ENCODE results near the gene OSMR.

Gene OSMR

GRCh38 chr5:38845526-38846378, at the start of gene OSMR:
Gene OSMR (plus strand): TSS chr5:38846012. CDS start chr5:38869045, 23,033 bp downstream.
- in situ Hi-C loops (cut with MboI; ENCODE audit: low pct_unique_long_range_greater_than_20kb, low sequenced_read_pairs) = loop anchor here (25.0 kb wide), 1 partner anchor 242 kb away; no protein-coding TSS in a partner anchor

GRCh38 chr5:38796742-38797108, 49.1 kb upstream of the OSMR start:
- no peak for DNase-seq
- in situ Hi-C loops (cut with MboI; ENCODE audit: low pct_unique_long_range_greater_than_20kb, low sequenced_read_pairs) = no loop called here

More at GRCh38 chr5:38845526-38846378, at the start of gene OSMR:
- DNase-seq = peak; percentile 47

GRCh38 chr5:38797838-38798237, 48.0 kb upstream of the OSMR start:
- DNase-seq = no peak
- in situ Hi-C loops (cut with MboI; ENCODE audit: low pct_unique_long_range_greater_than_20kb, low sequenced_read_pairs) = no loop called here

- in situ Hi-C loops (cut with MboI; ENCODE audit: low pct_unique_long_range_greater_than_20kb, low sequenced_read_pairs) = loop anchor here (25.0 kb wide), 1 partner anchor 362 kb away; no protein-coding TSS in a partner anchor
- no peak for DNase-seq
Measured at GRCh38 chr5:38799556-38800377, 46.0 kb upstream of the OSMR start.

- DNase-seq = no peak
- in situ Hi-C loops (cut with MboI; ENCODE audit: low pct_unique_long_range_greater_than_20kb, low sequenced_read_pairs) = loop anchor here (25.0 kb wide), 1 partner anchor 363 kb away; no protein-coding TSS in a partner anchor
Measured at GRCh38 chr5:38800515-38800914, 45.3 kb upstream of the OSMR start.

GRCh38 chr5:38802125-38802524, 43.7 kb upstream of the OSMR start:
- DNase-seq = no peak
- in situ Hi-C loops (cut with MboI; ENCODE audit: low pct_unique_long_range_greater_than_20kb, low sequenced_read_pairs) = loop anchor here (25.0 kb wide), 1 partner anchor 365 kb away; no protein-coding TSS in a partner anchor

GRCh38 chr5:38803246-38803645, 42.6 kb upstream of the OSMR start:
- DNase-seq = no peak
- in situ Hi-C loops (cut with MboI; ENCODE audit: low pct_unique_long_range_greater_than_20kb, low sequenced_read_pairs) = loop anchor here (25.0 kb wide), 1 partner anchor 366 kb away; no protein-coding TSS in a partner anchor

GRCh38 chr5:38806775-38807258, 39.0 kb upstream of the OSMR start:
- in situ Hi-C loops (cut with MboI; ENCODE audit: low pct_unique_long_range_greater_than_20kb, low sequenced_read_pairs) = loop anchor here (25.0 kb wide), 1 partner anchor 370 kb away; no protein-coding TSS in a partner anchor
- no peak for DNase-seq

GRCh38 chr5:38807570-38808483, 38.0 kb upstream of the OSMR start:
- no peak for DNase-seq
- in situ Hi-C loops (cut with MboI; ENCODE audit: low pct_unique_long_range_greater_than_20kb, low sequenced_read_pairs) = loop anchor here (25.0 kb wide), 1 partner anchor 371 kb away; no protein-coding TSS in a partner anchor

GRCh38 chr5:38808666-38809343, 37.0 kb upstream of the OSMR start:
- in situ Hi-C loops (cut with MboI; ENCODE audit: low pct_unique_long_range_greater_than_20kb, low sequenced_read_pairs) = loop anchor here (25.0 kb wide), 1 partner anchor 372 kb away; no protein-coding TSS in a partner anchor
- no peak for DNase-seq

- in situ Hi-C loops (cut with MboI; ENCODE audit: low pct_unique_long_range_greater_than_20kb, low sequenced_read_pairs) = loop anchor here (25.0 kb wide), 1 partner anchor 372 kb away; no protein-coding TSS in a partner anchor
- DNase-seq = peak; percentile 71
Measured at GRCh38 chr5:38809388-38810359, 36.1 kb upstream of the OSMR start.

GRCh38 chr5:38814879-38815278, 30.9 kb upstream of the OSMR start:
- DNase-seq = no peak
- in situ Hi-C loops (cut with MboI; ENCODE audit: low pct_unique_long_range_greater_than_20kb, low sequenced_read_pairs) = loop anchor here (25.0 kb wide), 1 partner anchor 378 kb away; no protein-coding TSS in a partner anchor

GRCh38 chr5:38816083-38817030, 29.5 kb upstream of the OSMR start:
- in situ Hi-C loops (cut with MboI; ENCODE audit: low pct_unique_long_range_greater_than_20kb, low sequenced_read_pairs) = loop anchor here (25.0 kb wide), 1 partner anchor 379 kb away; no protein-coding TSS in a partner anchor
- no peak for DNase-seq

- in situ Hi-C loops (cut with MboI; ENCODE audit: low pct_unique_long_range_greater_than_20kb, low sequenced_read_pairs) = loop anchor here (25.0 kb wide), 1 partner anchor 384 kb away; no protein-coding TSS in a partner anchor
- DNase-seq = no peak
Measured at GRCh38 chr5:38821679-38822078, 24.1 kb upstream of the OSMR start.

GRCh38 chr5:38823503-38823902, 22.3 kb upstream of the OSMR start:
- in situ Hi-C loops (cut with MboI; ENCODE audit: low pct_unique_long_range_greater_than_20kb, low sequenced_read_pairs) = loop anchor here (25.0 kb wide), 1 partner anchor 386 kb away; no protein-coding TSS in a partner anchor
- DNase-seq = no peak

Measured in KBM-7 (cell line).